ENCODE data around the gene NCKAP5. TPM values are rescaled to one million over a fixed set of nuclear protein-coding genes. Genes with fewer than 3 reads are reported as not detected.

Gene NCKAP5
- total RNA-seq, 1 donor from 2014 or later = 0.20 TPM

GRCh38 chr2:133456156-133456555, 112.1 kb downstream of the NCKAP5 start:
- Mint-ChIP-seq H3K36me3 (ENCODE audit: unreplicated experiment) (peaks cover 3% of the 10 kb centered on the region), H3K4me1 (ENCODE audit: low read depth, unreplicated experiment) (no peaks in the 10 kb centered on the region), H3K27ac (ENCODE audit: unreplicated experiment) (no peak overlapping the region), H3K4me3 (ENCODE audit: unreplicated experiment) (no peak overlapping the region), H3K27me3 (ENCODE audit: unreplicated experiment) (no peaks in the 10 kb centered on the region), H3K9me3 (ENCODE audit: unreplicated experiment) (no peaks in the 10 kb centered on the region)
- no peak for TF ChIP-seq CTCF (IDR thresholded peaks at IDR 0.05; ENCODE audit: partially characterized antibody, unreplicated experiment)
- DNase-seq = no peak

GRCh38 chr2:133453032-133453431, 115.2 kb downstream of the NCKAP5 start:
- Mint-ChIP-seq H3K36me3 (ENCODE audit: unreplicated experiment) (peaks cover 3% of the 10 kb centered on the region), H3K9me3 (ENCODE audit: unreplicated experiment) (no peaks in the 10 kb centered on the region), H3K4me3 (ENCODE audit: unreplicated experiment) (no peak overlapping the region), H3K27ac (ENCODE audit: unreplicated experiment) (no peak overlapping the region), H3K4me1 (ENCODE audit: low read depth, unreplicated experiment) (peaks cover 3% of the 10 kb centered on the region), H3K27me3 (ENCODE audit: unreplicated experiment) (no peaks in the 10 kb centered on the region)
- no peak for DNase-seq
- no peak for TF ChIP-seq CTCF (IDR thresholded peaks at IDR 0.05; ENCODE audit: partially characterized antibody, unreplicated experiment)

- H3K27me3 Mint-ChIP-seq (ENCODE audit: unreplicated experiment) = no peaks in the 10 kb centered on the region
- H3K4me1 Mint-ChIP-seq (ENCODE audit: low read depth, unreplicated experiment) = peaks cover 3% of the 10 kb centered on the region
- H3K36me3 Mint-ChIP-seq (ENCODE audit: unreplicated experiment) = peaks cover 3% of the 10 kb centered on the region
Observed at GRCh38 chr2:133452583-133452982, 115.7 kb downstream of the NCKAP5 start.

GRCh38 chr2:133452146-133452545, 116.1 kb downstream of the NCKAP5 start:
- H3K4me1 Mint-ChIP-seq (ENCODE audit: low read depth, unreplicated experiment) = peaks cover 3% of the 10 kb centered on the region
- peaks cover 3% of the 10 kb centered on the region for H3K36me3 Mint-ChIP-seq (ENCODE audit: unreplicated experiment)
- no peaks in the 10 kb centered on the region for H3K27me3 Mint-ChIP-seq (ENCODE audit: unreplicated experiment)
- no peak for TF ChIP-seq CTCF (IDR thresholded peaks at IDR 0.05; ENCODE audit: partially characterized antibody, unreplicated experiment)
- no peak overlapping the region for H3K4me3 Mint-ChIP-seq (ENCODE audit: unreplicated experiment)
- H3K9me3 Mint-ChIP-seq (ENCODE audit: unreplicated experiment) = no peaks in the 10 kb centered on the region
- H3K27ac Mint-ChIP-seq (ENCODE audit: unreplicated experiment) = no peak overlapping the region
- no peak for DNase-seq

More at GRCh38 chr2:133452583-133452982, 115.7 kb downstream of the NCKAP5 start:
- H3K9me3 Mint-ChIP-seq (ENCODE audit: unreplicated experiment) = no peaks in the 10 kb centered on the region
- no peak for DNase-seq
- no peak overlapping the region for H3K4me3 Mint-ChIP-seq (ENCODE audit: unreplicated experiment)
- no peak overlapping the region for H3K27ac Mint-ChIP-seq (ENCODE audit: unreplicated experiment)
- TF ChIP-seq CTCF (IDR thresholded peaks at IDR 0.05; ENCODE audit: partially characterized antibody, unreplicated experiment) = no peak

DNA sequence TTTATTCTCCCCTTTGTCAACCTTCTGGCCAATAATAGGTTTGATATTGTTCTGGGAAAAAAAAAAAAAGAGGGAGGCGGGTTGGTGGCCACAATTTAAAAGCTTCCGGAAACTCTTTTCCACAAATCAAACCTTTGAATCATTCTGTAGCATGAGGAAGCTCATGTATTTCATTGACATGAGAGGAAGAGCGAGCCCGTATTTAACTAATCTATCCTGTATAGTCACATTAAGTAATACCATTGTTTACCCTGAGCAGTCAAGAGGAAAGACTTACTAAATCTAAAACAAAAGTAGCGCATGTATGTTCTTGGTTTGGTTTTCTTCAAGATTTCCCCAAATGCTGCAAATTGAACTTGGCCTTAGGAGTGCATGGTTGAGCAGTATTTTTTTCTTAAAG, 120.1 kb downstream of the NCKAP5 start:
- Mint-ChIP-seq H3K9me3 (ENCODE audit: unreplicated experiment) (peaks cover 2% of the 10 kb centered on the region), H3K4me1 (ENCODE audit: low read depth, unreplicated experiment) (peaks cover 3% of the 10 kb centered on the region), H3K36me3 (ENCODE audit: unreplicated experiment) (no peaks in the 10 kb centered on the region), H3K27me3 (ENCODE audit: unreplicated experiment) (no peaks in the 10 kb centered on the region), H3K27ac (ENCODE audit: unreplicated experiment) (no peak overlapping the region), H3K4me3 (ENCODE audit: unreplicated experiment) (no peak overlapping the region)
- no peak for DNase-seq
- no peak for TF ChIP-seq CTCF (IDR thresholded peaks at IDR 0.05; ENCODE audit: partially characterized antibody, unreplicated experiment)
